GM23338 (cell line): ENCODE measurements around the gene SKP1. TPM values are rescaled to one million over a fixed set of nuclear protein-coding genes. Genes with fewer than 3 reads are reported as not detected.

Experiments
- ATAC-seq: fragments of 200-7000 bp; cut with Tn5 transposase; 3 replicates; pipeline ENCODE4 v1.9.1; 2020
- DNase-seq: peaks from one replicate; pipeline ENCODE4 v3.0.0-alpha.2; 2015; ENCODE audit warnings: low spot score
- H2AFZ ChIP-seq: fragments of 200-600 bp; sonication (generic); 2 replicates; pipeline ENCODE4 v1.8.0; 2016; ENCODE audit warnings: antibody characterized with exemption, mild to moderate bottlenecking, moderate library complexity
- H3F3A ChIP-seq: fragments of 200-600 bp; sonication (generic); replicated peaks from 2 replicates; pipeline ENCODE4 v1.8.0; 2017; ENCODE audit warnings: antibody characterized with exemption, mixed run types, low read depth
- H3K27ac ChIP-seq: fragments of 200-600 bp; sonication (generic); 2 replicates; pipeline ENCODE4 v1.6.1; 2016; ENCODE audit warnings: low read depth
- H3K27me3 ChIP-seq: fragments of 200-600 bp; sonication (generic); 2 replicates; pipeline ENCODE4 v1.8.0; 2016; ENCODE audit warnings: mild to moderate bottlenecking, mixed run types, moderate library complexity; ENCODE audit not compliant: insufficient read depth
- H3K36me3 ChIP-seq: fragments of 200-600 bp; sonication (generic); 2 replicates; pipeline ENCODE4 v1.8.0; 2016; ENCODE audit warnings: mild to moderate bottlenecking; ENCODE audit not compliant: insufficient read depth
- H3K4me1 ChIP-seq: fragments of 200-600 bp; sonication (generic); 2 replicates; pipeline ENCODE4 v1.8.0; 2016; ENCODE audit warnings: mild to moderate bottlenecking, moderate library complexity; ENCODE audit not compliant: insufficient read depth
- H3K4me2 ChIP-seq: fragments of 200-600 bp; sonication (generic); 2 replicates; pipeline ENCODE4 v1.7.1; 2017; ENCODE audit warnings: mixed run types
- H3K4me3 ChIP-seq: fragments of 200-600 bp; sonication (generic); 2 replicates; pipeline ENCODE4 v1.6.1; 2016; ENCODE audit warnings: mixed run types
- H3K79me2 ChIP-seq: fragments of 200-600 bp; sonication (generic); replicated peaks from 2 replicates; pipeline ENCODE4 v1.8.0; 2017; ENCODE audit warnings: mild to moderate bottlenecking; ENCODE audit not compliant: insufficient read depth
- H3K9me2 ChIP-seq: fragments of 200-600 bp; sonication (generic); 2 replicates; pipeline ENCODE4 v1.8.0; 2017; ENCODE audit not compliant: insufficient read depth
- H4K20me1 ChIP-seq: fragments of 200-600 bp; sonication (generic); replicated peaks from 2 replicates; pipeline ENCODE4 v1.8.0; 2017; ENCODE audit warnings: mild to moderate bottlenecking; ENCODE audit not compliant: insufficient read depth
- H3K27ac Mint-ChIP-seq: 2 replicates; pipeline ENCODE4 v1.8.0; 2020; ENCODE audit warnings: inconsistent platforms, mild to moderate bottlenecking, moderate library complexity, mixed read lengths
- H3K27me3 Mint-ChIP-seq: 3 replicates; pipeline ENCODE4 v1.8.0; 2022; ENCODE audit warnings: low read depth, mild to moderate bottlenecking, moderate library complexity, mixed read lengths, inconsistent platforms; ENCODE audit not compliant: insufficient read depth, poor library complexity
- H3K36me3 Mint-ChIP-seq: 3 replicates; pipeline ENCODE4 v1.8.0; 2021; ENCODE audit warnings: low read depth, mild to moderate bottlenecking, inconsistent platforms, moderate library complexity, mixed read lengths
- H3K4me1 Mint-ChIP-seq: 3 replicates; pipeline ENCODE4 v1.8.0; 2020; ENCODE audit warnings: mild to moderate bottlenecking, inconsistent platforms, mixed read lengths
- H3K4me3 Mint-ChIP-seq: 3 replicates; pipeline ENCODE4 v1.8.0; 2021; ENCODE audit warnings: moderate library complexity, mild to moderate bottlenecking, inconsistent platforms, mixed read lengths
- H3K9me3 Mint-ChIP-seq: 3 replicates; pipeline ENCODE4 v1.8.0; 2020; ENCODE audit warnings: moderate library complexity, mild to moderate bottlenecking, inconsistent platforms, mixed read lengths
- CREB1 ChIP-seq: fragments of 250-450 bp; sonication (Bioruptor Pico); IDR thresholded peaks from 2 replicates; pipeline ENCODE4 v1.5.0; 2020; ENCODE audit warnings: low read depth, mild to moderate bottlenecking, moderate library complexity
- ETS1 ChIP-seq: IDR thresholded peaks from 2 replicates; pipeline ENCODE4 v1.6.1; 2016; ENCODE audit warnings: antibody characterized with exemption
- EZH2 ChIP-seq: fragments of 200-600 bp; sonication (generic); IDR thresholded peaks from one replicate; pipeline ENCODE4 v1.8.0; 2017; ENCODE audit warnings: antibody characterized with exemption, mild to moderate bottlenecking, low read depth; ENCODE audit not compliant: unreplicated experiment
- EZH2phosphoT487 ChIP-seq: fragments of 200-600 bp; sonication (generic); IDR thresholded peaks from one replicate; pipeline ENCODE4 v1.8.1; 2018; ENCODE audit warnings: antibody characterized with exemption; ENCODE audit not compliant: unreplicated experiment
- NANOG ChIP-seq: IDR thresholded peaks from 2 replicates; pipeline ENCODE4 v1.6.1; 2016; ENCODE audit warnings: antibody characterized with exemption, borderline replicate concordance
- POLR2AphosphoS5 ChIP-seq: IDR thresholded peaks from 2 replicates; pipeline ENCODE4 v1.6.1; 2016; ENCODE audit warnings: antibody characterized with exemption, low read depth
- REST ChIP-seq: IDR thresholded peaks from one replicate; pipeline ENCODE4 v1.6.1; 2018; ENCODE audit warnings: antibody characterized with exemption; ENCODE audit not compliant: unreplicated experiment
- STAT1 ChIP-seq: IDR thresholded peaks from one replicate; pipeline ENCODE4 v1.6.1; 2016; ENCODE audit warnings: antibody characterized with exemption; ENCODE audit not compliant: unreplicated experiment
- ZNF114 ChIP-seq: fragments of 250-450 bp; sonication (Bioruptor Pico); IDR thresholded peaks from 2 replicates; pipeline ENCODE4 v1.5.0; 2020; ENCODE audit warnings: mild to moderate bottlenecking, moderate library complexity
- ZNF331 ChIP-seq: fragments of 250-450 bp; sonication (Bioruptor Pico); IDR thresholded peaks from 2 replicates; pipeline ENCODE4 v1.5.0; 2020; ENCODE audit warnings: low read depth, mild to moderate bottlenecking, moderate library complexity
- ZNF462 ChIP-seq: fragments of 250-450 bp; sonication (Bioruptor Pico); IDR thresholded peaks from 2 replicates; pipeline ENCODE4 v1.5.0; 2020; ENCODE audit warnings: mild to moderate bottlenecking, moderate library complexity
- polyA plus RNA-seq: library from polyadenylated mRNA; unstranded; fragments of >200 nt; fragmentation: Nextera tagmentation; extraction: Ambion mirVana; gene quantifications from 2 replicates; pipeline ENCODE4 v1.2.1, GENCODE V29; 2016
- total RNA-seq: library from RNA; depleted of rRNA; stranded (reverse); fragments of >200 nt; shearing (Covaris generic); gene quantifications from 2 replicates; pipeline ENCODE4 v1.2.3, GENCODE V29; 2014

Gene SKP1
- total and polyA plus RNA-seq, 2 experiments from 2014 or later, result 244 to 440 TPM

- TF ChIP-seq ZNF331 (CRISPR knock-in tag) (no peak), EZH2 (no peak), NANOG (no peak), POLR2AphosphoS5 (no peak)
Observed at GRCh38 chr5:134106991-134107701, 69.6 kb downstream of the SKP1 start (continued).

- no peaks in the 10 kb centered on the region for H3K36me3 ChIP-seq
- ATAC-seq (no peak), DNase-seq (no peak)
- H3K4me2 ChIP-seq, result no peak overlapping the region
- Mint-ChIP-seq H3K4me1 (peaks cover 36% of the 10 kb centered on the region), H3K9me3 (no peaks in the 10 kb centered on the region), H3K27me3 (peaks cover 40% of the 10 kb centered on the region), H3K36me3 (no peaks in the 10 kb centered on the region), H3K4me3 (no peak overlapping the region), H3K27ac (no peak overlapping the region)
- no peak overlapping the region for H3K27ac ChIP-seq
- H3K9me2 ChIP-seq, result no peaks in the 10 kb centered on the region
- H3K79me2 ChIP-seq, result no peaks in the 10 kb centered on the region
- H3K27me3 ChIP-seq, result peaks cover 17% of the 10 kb centered on the region
- peaks cover 33% of the 10 kb centered on the region for H3K4me1 ChIP-seq
- no peak overlapping the region for H3K4me3 ChIP-seq
- H4K20me1 ChIP-seq, result no peaks in the 10 kb centered on the region
- no peak overlapping the region for H2AFZ ChIP-seq
- 0 out of 2 replicates have a peak, but pooled peaks cover 6% of the 10 kb centered on the region for H3F3A ChIP-seq
- no peak for TF ChIP-seq ZNF462
- TF ChIP-seq NANOG, result no peak
- no peak for TF ChIP-seq ZNF331 (CRISPR knock-in tag)
- no peak for TF ChIP-seq ETS1
- TF ChIP-seq ZNF114, result no peak
- TF ChIP-seq POLR2AphosphoS5, result no peak
- TF ChIP-seq EZH2, result no peak
- TF ChIP-seq STAT1, result no peak
- no peak for TF ChIP-seq REST
- TF ChIP-seq CREB1, result no peak
- TF ChIP-seq EZH2phosphoT487, result no peak
Observed at GRCh38 chr5:134103998-134104654, 72.6 kb downstream of the SKP1 start.
